HG03439 (cell line): ENCODE measurements around the gene UFSP2.
"Not testable (repeated sequence)": the region's sequence is repeated elsewhere in the genome, so short reads cannot be mapped to it uniquely, and the experiment has no call there.

Experiments
- ATAC-seq: cut with Tn5 transposase; IDR thresholded peaks from one replicate; pipeline ENCODE4 v1.9.1; 2021; ENCODE audit warnings: mild to moderate bottlenecking, moderate library complexity; ENCODE audit not compliant: unreplicated experiment

UFSP2 gene

GRCh38 chr4:185387957-185388356 lies 37.8 kb downstream of the UFSP2 start:
- ATAC-seq, result no peak

- ATAC-seq, result no peak
Observed at GRCh38 chr4:185384930-185385331, 40.8 kb downstream of the UFSP2 start.

GRCh38 chr4:185384061-185384460 lies 41.7 kb downstream of the UFSP2 start:
- no peak for ATAC-seq

- no peak for ATAC-seq
Observed at GRCh38 chr4:185383451-185383850, 42.3 kb downstream of the UFSP2 start.

- ATAC-seq, result no peak
Observed at GRCh38 chr4:185382754-185383153, 43.0 kb downstream of the UFSP2 start.

- ATAC-seq, result no peak
Observed at GRCh38 chr4:185381288-185382196, 44.2 kb downstream of the UFSP2 start.

- no peak for ATAC-seq
Observed at GRCh38 chr4:185380320-185380719, 45.4 kb downstream of the UFSP2 start.

- ATAC-seq, result no peak
Observed at GRCh38 chr4:185379326-185380295, 46.2 kb downstream of the UFSP2 start.

- ATAC-seq, result no peak
Observed at GRCh38 chr4:185378264-185378663, 47.5 kb downstream of the UFSP2 start.

GRCh38 chr4:185374573-185374972 lies 51.2 kb downstream of the UFSP2 start:
- no peak for ATAC-seq

- no peak for ATAC-seq
Observed at GRCh38 chr4:185374027-185374426, 51.7 kb downstream of the UFSP2 start.

GRCh38 chr4:185371702-185372101 lies 54.1 kb downstream of the UFSP2 start:
- ATAC-seq, result no peak

- no peak for ATAC-seq
Observed at GRCh38 chr4:185370268-185370949, 55.4 kb downstream of the UFSP2 start.

GRCh38 chr4:185369731-185370130 lies 56.0 kb downstream of the UFSP2 start:
- ATAC-seq, result no peak

GRCh38 chr4:185364886-185365285 lies 60.9 kb downstream of the UFSP2 start:
- ATAC-seq, result no peak

- no peak for ATAC-seq
Observed at GRCh38 chr4:185363251-185363650, 62.5 kb downstream of the UFSP2 start.

- ATAC-seq, result not testable (repeated sequence)
Observed at GRCh38 chr4:185362570-185362969, 63.2 kb downstream of the UFSP2 start.

- ATAC-seq, result no peak
Observed at GRCh38 chr4:185361872-185362271, 63.9 kb downstream of the UFSP2 start.

- ATAC-seq, result no peak
Observed at GRCh38 chr4:185359767-185360446, 65.9 kb downstream of the UFSP2 start.

- ATAC-seq, result no peak
Observed at GRCh38 chr4:185358959-185359358, 66.8 kb downstream of the UFSP2 start.
